PC-3 (cell line): ENCODE data around the gene DENR.

Experiments
- CTCF ChIP-seq: fragments of 300-600 bp; sonication (generic); conservative IDR thresholded peaks from 2 replicates; pipeline ENCODE4 v1.5.1; 2017; ENCODE audit warnings: antibody characterized with exemption, low read depth, mild to moderate bottlenecking, low read length
- EZH2 ChIP-seq: fragments of 300-600 bp; sonication (generic); IDR thresholded peaks from one replicate; pipeline ENCODE4 v1.6.1; 2017; ENCODE audit warnings: antibody characterized with exemption, mild to moderate bottlenecking, low read length; ENCODE audit not compliant: unreplicated experiment

- TF ChIP-seq CTCF = no peak
- TF ChIP-seq EZH2 = no peak
Observed at GRCh38 chr12:122729583-122730214, 22.9 kb upstream of the DENR start.
